ENCODE results near the gene ELP4. TPM values are rescaled to one million over a fixed set of nuclear protein-coding genes. Genes with fewer than 3 reads are reported as not detected.

Gene ELP4
- total RNA-seq, 1 donor from 2014 or later = 37.1 TPM

GRCh38 chr11:31826536-31827438 lies 317.2 kb downstream of the ELP4 start:
- Histone ChIP-seq H3K4me1 (peaks cover 0 to 6% of the 10 kb centered on the region in 2 donors), H3K4me3 (peak overlapping the region; percentile 31 to 32), H3K36me3 (no peaks in the 10 kb centered on the region), H3K27ac (no peak overlapping the region), H3K27me3 (peaks cover 25% of the 10 kb centered on the region), H3K9me3 (no peaks in the 10 kb centered on the region)
- TF ChIP-seq CTCF (IDR thresholded peaks at IDR 0.05) = no peak
- intact Hi-C loops (cut with DNase I) = no loop called here
- no peak for DNase-seq (ENCODE audit: low spot score in 2 of 2)

DNA sequence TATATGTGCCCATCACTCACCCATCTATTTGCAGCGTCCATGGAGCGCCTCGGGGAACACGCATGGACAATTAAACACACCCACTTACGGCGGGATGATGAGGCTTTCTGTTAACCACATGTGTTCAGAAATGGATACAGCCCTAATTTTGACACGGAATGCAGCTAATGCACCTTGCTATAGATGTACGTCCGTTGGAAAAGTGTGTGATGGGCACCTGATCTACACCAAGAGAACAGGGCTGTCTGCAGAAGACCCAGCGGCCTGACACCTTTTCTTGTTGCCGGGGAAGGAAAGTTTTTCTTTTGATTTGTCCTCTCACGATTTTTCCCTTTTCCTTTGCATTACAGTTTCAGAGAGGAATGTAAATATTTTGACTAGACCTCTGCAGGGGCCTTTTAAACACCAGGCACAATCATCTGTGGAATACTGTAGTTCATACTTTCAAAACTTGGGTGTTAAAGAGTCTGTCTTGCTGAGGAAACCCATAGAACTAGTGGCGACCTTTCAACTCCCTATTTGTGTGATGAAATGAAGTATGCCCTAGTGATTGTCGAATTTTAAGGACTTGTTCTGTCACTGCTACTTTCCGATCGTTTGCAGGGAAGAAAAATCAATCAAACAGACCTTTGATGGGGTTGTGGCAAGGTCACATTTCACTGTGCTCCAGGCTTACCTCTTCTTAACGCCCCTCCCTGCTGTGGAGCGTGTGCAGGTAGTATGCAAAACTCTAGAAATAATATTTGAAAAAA lies 318.1 kb downstream of the ELP4 start:
- intact Hi-C loops (cut with DNase I) = no loop called here
- DNase-seq (ENCODE audit: low spot score in 2 of 2) = no peak
- Histone ChIP-seq H3K27me3 (peaks cover 25% of the 10 kb centered on the region), H3K36me3 (no peaks in the 10 kb centered on the region), H3K4me1 (peaks cover 0 to 6% of the 10 kb centered on the region in 2 donors), H3K27ac (no peak overlapping the region), H3K9me3 (no peaks in the 10 kb centered on the region), H3K4me3 (peak overlapping the region; percentile 21 to 32)
- no peak for TF ChIP-seq CTCF (IDR thresholded peaks at IDR 0.05)

DNA sequence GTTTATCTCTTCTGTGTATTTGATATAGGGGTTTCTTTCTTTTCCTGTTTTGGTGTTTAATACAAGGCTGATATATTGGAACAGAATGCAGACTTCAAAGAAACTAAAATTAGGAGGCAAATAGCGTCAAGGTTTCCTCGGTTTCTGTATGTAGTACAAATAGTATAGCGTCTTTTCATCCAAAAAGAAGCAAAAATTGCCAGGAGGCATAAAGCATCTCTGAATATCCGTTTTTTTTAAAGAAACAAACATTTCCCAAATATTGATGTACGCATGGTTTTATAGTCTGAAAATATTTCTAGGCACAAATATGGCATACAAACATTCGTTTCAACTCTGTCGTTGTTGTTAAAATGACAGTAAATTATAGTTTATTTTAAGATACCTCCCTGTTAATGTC lies 318.6 kb downstream of the ELP4 start:
- Histone ChIP-seq H3K9me3 (no peaks in the 10 kb centered on the region), H3K4me3 (no peak overlapping the region), H3K4me1 (peaks cover 0 to 6% of the 10 kb centered on the region in 2 donors), H3K27me3 (peaks cover 25% of the 10 kb centered on the region), H3K27ac (no peak overlapping the region), H3K36me3 (no peaks in the 10 kb centered on the region)
- no peak for DNase-seq (ENCODE audit: low spot score in 2 of 2)
- TF ChIP-seq CTCF (IDR thresholded peaks at IDR 0.05) = no peak
- intact Hi-C loops (cut with DNase I) = no loop called here

GRCh38 chr11:31830406-31830805 lies 320.8 kb downstream of the ELP4 start:
- Histone ChIP-seq H3K4me1 (peaks cover 0 to 6% of the 10 kb centered on the region in 2 donors), H3K4me3 (no peak overlapping the region), H3K27ac (no peak overlapping the region), H3K9me3 (no peaks in the 10 kb centered on the region), H3K36me3 (no peaks in the 10 kb centered on the region), H3K27me3 (peaks cover 20% of the 10 kb centered on the region)
- intact Hi-C loops (cut with DNase I) = no loop called here
- TF ChIP-seq CTCF (IDR thresholded peaks at IDR 0.05) = no peak
- no peak for DNase-seq (ENCODE audit: low spot score in 2 of 2)

- TF ChIP-seq CTCF (IDR thresholded peaks at IDR 0.05) = no peak
- no peak overlapping the region for H3K27ac ChIP-seq
- H3K4me3 ChIP-seq = no peak overlapping the region
- intact Hi-C loops (cut with DNase I) = no loop called here
- H3K9me3 ChIP-seq = no peaks in the 10 kb centered on the region
- no peak for DNase-seq (ENCODE audit: low spot score in 2 of 2)
- no peaks in the 10 kb centered on the region for H3K36me3 ChIP-seq
- H3K27me3 ChIP-seq = no peaks in the 10 kb centered on the region
- H3K4me1 ChIP-seq = no peaks in the 10 kb centered on the region
Observed at GRCh38 chr11:31834237-31834636, 324.7 kb downstream of the ELP4 start.

Other genes with a start within 250 kb of the ELP4 start
- gene DCDC1, start 140.0 kb upstream of the ELP4 start, total RNA-seq = not detected
- gene DNAJC24, start 139.9 kb upstream of the ELP4 start, total RNA-seq = 22.5 TPM
- gene IMMP1L, start 145 bp upstream of the ELP4 start, total RNA-seq = not detected